GM13977 (cell line): ENCODE measurements around the gene NXPH4.

Experiments used
- DNase-seq: peaks from one replicate; pipeline ENCODE4 v3.0.0; 2012; ENCODE audit warnings: low spot score
- in situ Hi-C: fragments of 300-500 bp; cut with MboI; formaldehyde crosslinking; loops from one replicate; pipeline ENCODE4 v1.12.0; 2022; ENCODE audit warnings: low sequenced_read_pairs, low pct_unique_long_range_greater_than_20kb, mixed read lengths, inconsistent platforms; ENCODE audit not compliant: unreplicated experiment
- TF ChIP-seq, protein P1 (sequence below): IDR thresholded peaks from 2 replicates; pipeline ENCODE4 v1.5.1; 2012; ENCODE audit warnings: mild to moderate bottlenecking, control low read depth; ENCODE audit not compliant: insufficient read depth; ENCODE audit errors: extremely low read depth, missing control alignments

Gene NXPH4

DNA sequence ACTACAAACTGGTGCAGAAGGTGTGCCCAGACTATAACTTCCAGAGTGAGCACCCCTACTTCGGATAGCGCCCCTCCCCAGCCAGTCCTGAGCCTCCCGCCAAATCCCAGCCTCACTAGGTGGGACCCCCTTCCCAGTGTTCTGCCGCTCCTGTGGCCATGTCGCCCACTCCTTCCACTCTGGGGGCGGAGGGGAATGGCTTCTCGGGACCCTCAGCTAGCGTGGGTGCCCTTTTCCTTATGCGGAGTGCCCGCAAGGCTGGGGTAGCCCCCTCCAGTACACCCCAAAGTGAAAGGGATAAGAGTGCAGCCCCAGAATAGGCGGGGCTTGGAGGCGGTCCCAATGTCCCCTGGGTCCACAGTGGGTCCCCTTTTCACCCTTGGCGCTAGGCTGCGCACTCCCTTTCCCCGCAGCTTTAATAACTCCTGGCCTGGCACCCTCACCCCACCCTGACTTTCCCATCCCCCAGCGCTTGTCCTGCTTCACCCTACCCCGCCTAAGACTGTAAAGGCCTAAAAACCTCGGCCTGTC is 9.2 kb downstream of the NXPH4 start:
- in situ Hi-C loops: no loop called here
- no peak for DNase-seq
- TF ChIP-seq, protein P1, sequence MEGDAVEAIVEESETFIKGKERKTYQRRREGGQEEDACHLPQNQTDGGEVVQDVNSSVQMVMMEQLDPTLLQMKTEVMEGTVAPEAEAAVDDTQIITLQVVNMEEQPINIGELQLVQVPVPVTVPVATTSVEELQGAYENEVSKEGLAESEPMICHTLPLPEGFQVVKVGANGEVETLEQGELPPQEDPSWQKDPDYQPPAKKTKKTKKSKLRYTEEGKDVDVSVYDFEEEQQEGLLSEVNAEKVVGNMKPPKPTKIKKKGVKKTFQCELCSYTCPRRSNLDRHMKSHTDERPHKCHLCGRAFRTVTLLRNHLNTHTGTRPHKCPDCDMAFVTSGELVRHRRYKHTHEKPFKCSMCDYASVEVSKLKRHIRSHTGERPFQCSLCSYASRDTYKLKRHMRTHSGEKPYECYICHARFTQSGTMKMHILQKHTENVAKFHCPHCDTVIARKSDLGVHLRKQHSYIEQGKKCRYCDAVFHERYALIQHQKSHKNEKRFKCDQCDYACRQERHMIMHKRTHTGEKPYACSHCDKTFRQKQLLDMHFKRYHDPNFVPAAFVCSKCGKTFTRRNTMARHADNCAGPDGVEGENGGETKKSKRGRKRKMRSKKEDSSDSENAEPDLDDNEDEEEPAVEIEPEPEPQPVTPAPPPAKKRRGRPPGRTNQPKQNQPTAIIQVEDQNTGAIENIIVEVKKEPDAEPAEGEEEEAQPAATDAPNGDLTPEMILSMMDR: no peak

DNA sequence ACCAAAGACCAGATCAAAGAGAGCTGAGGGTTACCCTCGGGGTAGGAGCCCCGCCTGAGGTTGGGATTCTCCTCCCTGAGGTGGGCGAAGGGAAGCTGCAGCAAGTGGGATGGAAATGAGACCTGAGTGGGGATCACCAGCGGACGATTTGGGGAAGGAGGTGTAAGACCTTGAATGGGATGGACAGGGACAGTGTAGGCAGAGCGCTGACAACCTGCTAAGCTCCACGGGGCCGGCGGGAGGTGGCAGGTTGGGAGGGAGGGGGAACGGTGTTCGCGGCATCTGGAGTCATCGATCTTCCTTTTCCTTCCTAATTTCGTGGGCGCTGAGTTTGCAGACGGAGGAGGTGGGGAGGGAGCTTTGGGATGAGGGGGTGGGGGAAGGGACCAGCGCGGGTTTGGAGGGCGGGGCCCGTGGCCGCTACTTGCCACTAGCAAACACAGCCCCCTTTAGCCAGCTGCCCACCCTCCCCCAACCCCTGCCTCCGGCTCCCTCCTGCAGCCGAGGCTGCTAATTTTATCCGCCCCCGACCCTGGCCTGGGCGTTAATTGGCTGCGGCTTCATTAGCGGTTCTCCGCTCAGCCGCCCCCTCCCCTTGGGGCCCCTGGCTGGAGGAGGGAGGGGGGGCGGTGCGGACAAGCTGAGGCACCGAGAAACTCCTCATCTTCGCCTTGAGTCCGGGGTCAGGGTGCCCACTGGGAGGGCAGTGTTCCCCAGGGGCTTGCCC is 10.2 kb downstream of the NXPH4 start:
- in situ Hi-C loops: no loop called here
- TF ChIP-seq, protein P1: no peak
- DNase-seq: no peak

DNA sequence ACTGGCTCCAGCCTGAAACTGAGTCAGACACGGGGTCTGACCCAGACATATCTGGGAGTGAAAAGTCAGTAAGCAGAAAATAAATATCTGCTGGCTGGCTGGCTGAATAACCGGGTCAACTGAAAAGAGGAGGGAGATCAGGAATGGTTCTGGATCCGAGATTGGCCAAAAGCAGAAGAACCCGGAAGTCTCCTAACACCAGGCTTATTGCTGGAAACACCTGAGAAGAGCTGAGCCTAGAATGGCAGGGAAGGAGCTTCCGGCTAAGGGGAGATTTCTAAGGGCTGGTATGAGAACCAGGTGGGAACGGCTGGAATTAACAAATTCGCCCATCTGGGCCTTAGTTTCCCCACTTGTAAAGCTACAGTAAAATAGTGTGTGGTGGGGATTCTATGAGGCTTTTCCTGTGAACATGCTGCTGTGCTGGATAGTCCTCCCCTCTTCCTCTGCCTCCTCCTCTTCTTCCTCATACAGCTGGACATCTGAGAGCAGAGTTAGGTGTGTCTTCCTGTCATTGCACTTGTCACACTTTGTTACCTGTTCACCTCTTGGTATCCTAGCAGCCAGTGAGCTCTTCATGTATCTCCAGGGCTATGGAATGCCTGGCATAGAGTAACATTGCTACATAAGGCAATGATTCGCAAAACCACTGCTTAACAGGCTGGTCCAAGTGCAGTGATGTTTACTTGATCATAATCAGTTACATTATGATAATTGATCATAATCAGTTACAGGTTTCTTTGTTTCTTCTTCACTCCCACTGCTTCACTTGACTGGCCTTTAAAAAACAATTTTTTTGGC is 10.9 kb downstream of the NXPH4 start:
- no peak for DNase-seq
- in situ Hi-C loops: no loop called here
- TF ChIP-seq, protein P1: no peak

DNA sequence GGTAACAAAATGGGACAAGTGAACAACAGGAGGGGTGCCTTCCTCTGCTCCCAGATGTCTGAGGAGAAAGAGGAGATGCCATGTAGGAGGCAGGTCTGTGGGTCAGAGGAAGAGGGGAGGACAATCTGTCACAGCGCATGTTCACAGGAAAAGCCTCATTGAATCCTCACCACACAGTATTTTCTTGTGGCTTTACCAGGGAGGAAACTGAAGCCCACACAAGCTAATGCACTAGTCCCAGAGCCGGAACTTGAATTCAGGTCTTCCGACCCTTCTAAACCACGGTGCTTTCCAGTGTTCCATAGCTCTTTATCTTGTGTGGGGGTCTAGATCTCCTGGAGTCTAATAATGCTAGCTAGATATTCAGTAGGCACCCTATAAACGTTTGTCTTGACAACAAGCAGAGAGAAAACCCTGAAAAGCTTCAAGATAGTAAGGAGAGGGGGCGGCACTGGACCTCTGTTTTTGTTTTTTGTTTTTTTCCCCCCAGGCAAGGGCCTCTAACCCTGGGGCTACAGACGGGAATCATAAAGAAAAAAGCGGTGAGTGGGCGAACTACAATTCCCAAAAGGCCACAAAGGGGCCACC is 12.5 kb downstream of the NXPH4 start:
- TF ChIP-seq, protein P1: no peak
- DNase-seq: no peak
- in situ Hi-C loops: no loop called here

DNA sequence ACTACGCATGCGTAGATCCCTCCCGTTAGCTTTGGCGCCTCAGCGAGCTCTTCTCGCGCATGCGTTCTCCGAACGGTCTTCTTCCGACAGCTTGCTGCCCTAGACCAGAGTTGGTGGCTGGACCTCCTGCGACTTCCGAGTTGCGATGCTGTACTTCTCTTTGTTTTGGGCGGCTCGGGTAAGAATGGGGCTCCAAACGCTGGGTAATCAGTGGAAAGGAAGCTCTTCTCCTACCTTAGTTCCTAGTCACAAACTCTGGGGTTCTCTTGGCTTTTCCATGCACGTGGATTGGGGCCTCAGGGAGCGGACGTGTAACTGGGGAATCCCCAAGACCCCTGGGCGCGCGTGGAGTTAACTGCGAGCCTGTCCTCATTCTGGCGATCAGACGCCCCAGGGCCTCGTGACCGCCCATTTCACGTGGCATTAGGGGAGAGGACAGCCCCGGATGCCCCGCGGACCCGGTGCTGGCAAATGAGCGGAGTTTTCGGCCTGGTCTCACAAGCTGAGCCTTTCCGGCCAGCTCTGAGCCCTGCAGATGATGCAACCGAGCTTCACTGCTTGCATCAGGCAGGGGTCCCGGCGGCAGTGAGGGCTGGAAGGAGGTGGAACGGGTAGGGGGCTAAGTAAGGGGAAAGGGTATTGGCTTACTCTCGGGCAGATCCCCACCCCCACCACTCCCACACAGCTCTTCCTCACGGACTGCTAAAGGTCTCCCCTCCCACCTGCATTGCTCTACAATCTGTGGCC is 13.2 kb downstream of the NXPH4 start, which contains the start of gene SHMT2:
SHMT2 (plus strand) TSS at position 78 of the 747 bp plus-strand sequence; CDS start at position 146, 68 bp downstream.
- peak; percentile 99 for DNase-seq
- in situ Hi-C loops: no loop called here
- TF ChIP-seq, protein P1: no peak
